Epithelial cell of proximal tubule (primary cell): ENCODE data around the gene TEX22. TPM values are rescaled to one million over a fixed set of nuclear protein-coding genes. Genes with fewer than 3 reads are reported as not detected.
"Not testable (repeated sequence)": the region's sequence is repeated elsewhere in the genome, so short reads cannot be mapped to it uniquely, and the experiment has no call there.

ENCODE experiments used
- DNase-seq: peaks from one replicate; pipeline ENCODE4 v3.0.0-alpha.2; 2011; ENCODE audit warnings: low read depth
- H3K4me3 ChIP-seq: 2 replicates; pipeline ENCODE4 v1.5.1; 2011; ENCODE audit warnings: low read depth, mild to moderate bottlenecking, low read length
- total RNA-seq: library from RNA; depleted of rRNA; stranded (reverse); fragments of >200 nt; gene quantifications from 2 replicates; pipeline ENCODE4 v1.2.3, GENCODE V29; 2015
- TF ChIP-seq, protein P1 (sequence below): conservative IDR thresholded peaks from 2 replicates; pipeline ENCODE4 v1.5.1; 2012; ENCODE audit warnings: low read depth, mild to moderate bottlenecking, low read length

Gene TEX22
- total RNA-seq, 1 donor from 2014 or later: 0.29 TPM

DNA sequence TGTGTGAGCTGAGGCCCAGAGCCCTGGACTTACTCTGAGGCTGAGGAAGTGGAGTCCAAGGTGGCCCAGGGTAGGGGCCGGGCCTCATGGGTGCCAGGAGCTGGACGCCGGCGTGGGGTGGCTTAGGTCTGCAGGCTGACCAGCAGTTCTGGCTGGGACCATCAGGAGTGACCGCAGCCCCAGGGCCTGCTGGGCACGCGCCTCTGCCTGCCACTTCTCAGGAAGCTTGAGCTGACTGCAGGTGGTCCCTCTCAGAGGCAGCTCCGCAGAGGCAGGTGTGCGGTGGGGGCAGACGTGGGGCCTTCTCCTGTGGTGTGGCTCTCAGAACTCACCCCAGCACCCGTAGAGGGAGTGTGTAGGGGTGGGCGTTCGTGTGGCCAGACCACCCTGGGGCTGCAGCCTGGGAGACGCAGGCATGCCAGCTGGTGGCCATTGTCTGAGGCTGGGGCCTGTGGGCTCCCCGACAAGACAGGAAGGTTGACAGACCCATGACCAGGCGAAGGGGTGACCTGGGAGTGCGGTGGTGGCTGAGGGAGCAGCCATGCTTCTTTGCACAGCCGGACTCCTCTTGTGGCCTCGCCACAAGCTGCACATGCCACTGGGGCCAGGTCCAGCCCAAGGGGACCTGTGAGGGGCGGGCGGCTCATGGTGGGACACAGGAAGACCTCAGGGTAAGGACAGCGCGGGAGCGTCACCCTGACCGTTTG lies 40.0 kb upstream of the TEX22 start:
- DNase-seq: no peak
- TF ChIP-seq, protein P1, sequence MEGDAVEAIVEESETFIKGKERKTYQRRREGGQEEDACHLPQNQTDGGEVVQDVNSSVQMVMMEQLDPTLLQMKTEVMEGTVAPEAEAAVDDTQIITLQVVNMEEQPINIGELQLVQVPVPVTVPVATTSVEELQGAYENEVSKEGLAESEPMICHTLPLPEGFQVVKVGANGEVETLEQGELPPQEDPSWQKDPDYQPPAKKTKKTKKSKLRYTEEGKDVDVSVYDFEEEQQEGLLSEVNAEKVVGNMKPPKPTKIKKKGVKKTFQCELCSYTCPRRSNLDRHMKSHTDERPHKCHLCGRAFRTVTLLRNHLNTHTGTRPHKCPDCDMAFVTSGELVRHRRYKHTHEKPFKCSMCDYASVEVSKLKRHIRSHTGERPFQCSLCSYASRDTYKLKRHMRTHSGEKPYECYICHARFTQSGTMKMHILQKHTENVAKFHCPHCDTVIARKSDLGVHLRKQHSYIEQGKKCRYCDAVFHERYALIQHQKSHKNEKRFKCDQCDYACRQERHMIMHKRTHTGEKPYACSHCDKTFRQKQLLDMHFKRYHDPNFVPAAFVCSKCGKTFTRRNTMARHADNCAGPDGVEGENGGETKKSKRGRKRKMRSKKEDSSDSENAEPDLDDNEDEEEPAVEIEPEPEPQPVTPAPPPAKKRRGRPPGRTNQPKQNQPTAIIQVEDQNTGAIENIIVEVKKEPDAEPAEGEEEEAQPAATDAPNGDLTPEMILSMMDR: no peak
- H3K4me3 ChIP-seq: no peak overlapping the region

DNA sequence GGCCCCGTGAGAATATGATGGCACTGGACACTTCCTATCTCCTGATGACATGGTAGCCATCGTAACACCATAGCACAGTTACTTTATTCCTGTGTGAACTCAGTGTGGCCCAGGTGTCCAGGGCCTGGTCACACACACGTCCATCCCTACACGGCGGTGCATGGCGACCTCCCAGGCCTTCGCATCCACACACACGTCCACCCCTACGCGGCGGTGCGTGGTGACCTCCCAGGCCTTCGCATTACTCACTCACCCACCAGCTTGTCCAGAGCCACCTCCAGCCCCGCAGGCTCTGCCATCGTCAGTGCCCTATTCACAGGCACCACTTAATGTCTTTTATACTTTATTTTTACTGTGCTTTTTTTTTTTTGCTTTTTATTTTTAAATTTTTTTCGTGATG lies 39.4 kb upstream of the TEX22 start:
- no peak for DNase-seq
- H3K4me3 ChIP-seq: no peak overlapping the region
- TF ChIP-seq, protein P1: no peak

DNA sequence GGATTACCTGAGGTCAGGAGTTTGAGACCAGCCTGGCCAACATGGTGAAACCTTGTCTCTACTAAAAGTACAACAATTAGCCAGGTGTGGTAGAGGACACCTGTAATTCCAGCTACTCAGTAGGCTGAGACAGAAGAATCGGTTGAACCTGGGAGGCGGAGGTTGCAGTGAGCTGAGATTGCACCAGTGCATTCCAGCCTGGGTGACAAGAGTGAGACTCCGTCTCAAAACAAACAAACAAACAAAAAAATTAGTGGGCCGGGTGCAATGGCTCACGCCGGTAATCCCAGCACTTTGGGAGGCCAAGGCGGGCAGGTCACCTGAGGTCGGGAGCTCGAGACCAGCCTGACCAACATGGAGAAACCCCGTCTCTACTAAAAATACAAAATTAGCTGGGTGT lies 36.9 kb upstream of the TEX22 start:
- not testable (repeated sequence) for DNase-seq, H3K4me3 ChIP-seq

DNA sequence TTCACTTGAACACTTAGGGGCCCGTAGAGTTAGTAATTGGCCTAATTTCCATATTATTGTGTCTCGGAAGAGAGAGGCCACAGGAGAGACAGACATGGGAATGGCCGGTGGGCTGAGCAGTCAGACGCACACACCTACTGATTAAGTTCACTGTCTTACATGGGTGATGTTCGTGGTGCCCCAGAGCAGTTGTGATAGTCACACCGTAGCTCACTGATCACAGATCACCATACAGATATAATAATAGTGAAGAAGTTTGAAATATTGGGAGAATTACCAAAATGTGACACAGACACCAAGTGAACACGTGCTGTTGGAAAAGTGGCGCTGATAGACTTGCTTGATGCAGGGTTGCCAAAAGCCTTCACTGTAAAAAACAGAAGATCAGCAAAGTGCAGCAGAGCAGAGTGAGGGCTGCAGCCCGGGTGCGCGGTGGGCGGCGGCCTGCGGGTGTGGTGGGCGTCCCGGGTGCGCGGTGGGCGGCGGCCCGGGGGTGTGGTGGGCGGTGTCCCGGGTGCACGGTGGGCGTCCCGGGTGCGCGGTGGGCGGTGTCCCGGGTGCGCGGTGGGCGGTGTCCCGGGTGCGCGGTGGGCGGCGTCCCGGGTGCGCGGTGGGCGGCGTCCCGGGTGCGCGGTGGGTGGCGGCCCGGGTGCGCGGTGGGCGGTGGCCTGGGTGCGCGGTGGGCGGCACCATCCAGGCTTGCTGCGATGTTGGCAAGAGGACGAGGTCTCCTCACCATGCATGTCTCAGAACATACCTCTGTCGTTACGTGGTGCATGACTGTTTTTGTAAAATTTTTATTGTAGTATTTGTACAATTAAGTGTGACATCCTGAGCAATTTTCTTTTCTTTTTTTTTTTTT lies 34.3 kb upstream of the TEX22 start:
- no peak for DNase-seq
- TF ChIP-seq, protein P1: no peak
- H3K4me3 ChIP-seq: no peak overlapping the region

DNA sequence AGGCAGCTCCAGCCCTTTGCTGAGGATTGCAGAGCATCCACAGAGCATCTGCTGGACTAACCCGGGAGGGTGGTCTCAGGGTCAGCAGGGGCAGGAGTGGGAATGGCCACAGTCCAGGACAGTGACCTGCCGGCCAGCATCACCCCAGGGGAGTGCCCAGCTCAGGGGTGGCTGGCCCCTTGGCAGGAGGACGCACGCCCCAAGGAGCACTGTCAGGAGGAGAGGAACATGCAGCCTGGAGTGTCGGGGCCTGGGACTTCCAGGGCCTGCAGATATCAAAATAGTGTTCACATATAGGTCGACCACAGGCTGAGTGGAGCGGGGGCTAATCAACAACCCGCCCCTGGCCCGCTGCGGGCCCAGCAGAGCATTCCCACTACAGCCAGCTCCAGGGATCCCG lies 33.2 kb upstream of the TEX22 start:
- no peak for DNase-seq
- TF ChIP-seq, protein P1: no peak
- H3K4me3 ChIP-seq: no peak overlapping the region

DNA sequence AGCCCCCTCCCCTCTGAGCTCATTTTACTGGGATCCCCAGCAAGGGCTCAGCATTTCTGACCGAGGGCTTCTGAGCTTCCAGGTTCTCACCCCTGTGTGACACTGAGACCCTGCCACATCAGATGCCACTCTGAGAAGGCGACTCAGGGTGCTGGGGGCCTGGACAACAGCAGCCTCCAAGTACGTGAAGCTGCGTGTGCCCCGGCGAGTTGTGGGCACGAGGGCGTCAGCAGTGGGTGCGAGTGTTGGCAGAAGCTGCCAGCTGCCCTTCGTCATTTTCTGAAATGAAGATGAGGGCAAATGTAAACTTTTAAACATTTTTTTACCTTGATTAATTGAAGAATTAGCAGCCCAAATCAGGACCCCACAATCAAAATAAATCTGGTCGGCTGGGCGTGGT lies 32.7 kb upstream of the TEX22 start:
- no peak for DNase-seq
- TF ChIP-seq, protein P1: no peak
- H3K4me3 ChIP-seq: no peak overlapping the region

DNA sequence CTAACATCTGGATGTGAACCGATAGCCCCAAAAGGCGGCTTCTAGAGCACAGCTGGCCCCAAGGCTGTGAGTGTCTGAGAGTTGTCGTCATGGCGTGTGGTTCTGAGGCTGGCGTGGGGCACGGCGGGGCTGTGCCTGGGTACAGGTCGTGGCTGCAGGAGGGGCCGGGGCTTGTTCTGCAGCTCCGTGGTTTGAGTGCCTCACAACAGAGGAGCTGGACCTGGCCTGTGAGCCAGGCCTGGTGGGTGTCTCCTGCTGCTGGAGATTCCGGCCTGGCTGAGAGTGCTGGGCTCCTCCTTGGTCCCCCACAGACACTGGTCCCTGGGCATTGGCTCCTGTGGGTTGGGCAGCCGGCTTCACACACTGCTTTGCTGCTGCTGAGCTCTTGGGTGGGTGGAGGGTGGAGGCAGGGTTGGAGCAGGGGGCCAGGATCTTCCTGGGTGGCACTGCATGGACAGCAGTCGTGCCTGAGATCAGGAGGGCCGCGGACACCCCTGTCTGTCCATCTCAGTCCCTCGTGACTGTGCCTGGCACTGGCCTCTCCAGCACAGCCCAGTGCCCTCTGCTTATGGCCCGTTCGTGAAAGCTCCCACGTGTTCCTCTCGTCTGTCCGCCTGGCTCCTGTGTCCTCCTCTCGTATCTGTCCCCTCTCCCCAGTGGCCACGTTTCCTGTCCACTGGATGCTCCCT lies 31.8 kb upstream of the TEX22 start:
- TF ChIP-seq, protein P1: no peak
- no peak overlapping the region for H3K4me3 ChIP-seq
- no peak for DNase-seq
